ENCODE measurements around the gene TNFRSF8.

Gene TNFRSF8

GRCh38 chr1:12123172-12123571 is 60.1 kb downstream of the TNFRSF8 start:
- no peak for FAIRE-seq

- FAIRE-seq = no peak
Measured at GRCh38 chr1:12124693-12125421, 61.8 kb downstream of the TNFRSF8 start.

- no peak for FAIRE-seq
Measured at GRCh38 chr1:12125422-12126355, 62.6 kb downstream of the TNFRSF8 start.

- no peak for FAIRE-seq
Measured at GRCh38 chr1:12126781-12127180, 63.7 kb downstream of the TNFRSF8 start.

- FAIRE-seq = no peak
Measured at GRCh38 chr1:12127206-12127810, 64.2 kb downstream of the TNFRSF8 start.

GRCh38 chr1:12128120-12128519 is 65.0 kb downstream of the TNFRSF8 start:
- FAIRE-seq = no peak

- FAIRE-seq = no peak
Measured at GRCh38 chr1:12129624-12130023, 66.5 kb downstream of the TNFRSF8 start.

GRCh38 chr1:12130466-12131130 is 67.5 kb downstream of the TNFRSF8 start:
- no peak for FAIRE-seq

- FAIRE-seq = no peak
Measured at GRCh38 chr1:12132078-12132477, 69.0 kb downstream of the TNFRSF8 start.

GRCh38 chr1:12134716-12135115 is 71.6 kb downstream of the TNFRSF8 start:
- no peak for FAIRE-seq

- no peak for FAIRE-seq
Measured at GRCh38 chr1:12135612-12136011, 72.5 kb downstream of the TNFRSF8 start.

- FAIRE-seq = no peak
Measured at GRCh38 chr1:12136916-12137610, 74.0 kb downstream of the TNFRSF8 start.

GRCh38 chr1:12138196-12139168 is 75.4 kb downstream of the TNFRSF8 start:
- no peak for FAIRE-seq

- no peak for FAIRE-seq
Measured at GRCh38 chr1:12140016-12140415, 76.9 kb downstream of the TNFRSF8 start.

GRCh38 chr1:12140515-12141162 is 77.5 kb downstream of the TNFRSF8 start:
- no peak for FAIRE-seq

GRCh38 chr1:12141163-12141850 is 78.2 kb downstream of the TNFRSF8 start:
- FAIRE-seq = no peak

- FAIRE-seq = no peak
Measured at GRCh38 chr1:12142141-12142823, 79.2 kb downstream of the TNFRSF8 start.

GRCh38 chr1:12142891-12143630 is 80.0 kb downstream of the TNFRSF8 start:
- no peak for FAIRE-seq

Measured in colon (tissue), 2 donors.